NB4 (cell line): Measurements from ENCODE around the gene CD300LG.

Experiments used
- MYC ChIP-seq: IDR thresholded peaks from 2 replicates; pipeline ENCODE4 v1.6.1; 2011; ENCODE audit warnings: low read depth, low read length
- POLR2A ChIP-seq: IDR thresholded peaks from 2 replicates; pipeline ENCODE4 v1.6.1; 2011; ENCODE audit warnings: mild to moderate bottlenecking; ENCODE audit not compliant: insufficient read length; ENCODE audit errors: extremely low read depth
- TF ChIP-seq, protein P1 (sequence below): IDR thresholded peaks from one replicate; pipeline ENCODE4 v1.5.1; 2012; ENCODE audit warnings: low read depth, low read length
- TF ChIP-seq, protein P2 (sequence below): IDR thresholded peaks from 2 replicates; pipeline ENCODE4 v1.6.1; 2011; ENCODE audit warnings: low read depth, low read length

DNA sequence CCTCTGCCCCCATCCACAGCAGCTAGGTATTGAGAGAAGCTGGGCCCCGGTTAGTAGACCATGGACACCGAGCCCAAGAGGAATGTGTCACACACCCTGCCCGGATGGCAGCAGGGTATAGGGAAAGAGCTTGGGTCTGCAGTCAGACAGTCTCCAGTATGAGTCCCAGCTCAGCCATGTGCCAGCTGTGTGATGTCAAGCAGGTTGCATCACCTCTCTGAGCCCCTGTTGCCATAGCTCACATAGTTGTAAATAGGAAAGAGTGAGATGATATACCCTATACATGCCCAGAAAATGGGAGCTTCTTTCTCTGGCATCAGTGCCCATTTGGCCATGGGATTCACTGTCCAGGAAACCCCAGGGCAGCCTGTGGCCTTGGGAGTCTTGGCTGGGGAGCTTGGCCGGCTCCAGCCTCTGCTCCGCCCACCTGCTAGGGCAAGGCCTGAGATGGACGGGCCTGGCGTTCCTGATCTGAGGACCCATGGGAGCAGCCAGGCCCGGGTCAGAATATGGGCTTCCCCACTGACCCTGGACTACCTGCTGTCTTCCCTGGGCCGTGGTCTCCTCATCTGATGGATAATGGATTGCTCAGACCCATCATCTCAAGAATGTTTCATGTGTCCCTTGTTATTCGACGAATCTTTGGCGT lies 13.2 kb downstream of the CD300LG start:
- TF ChIP-seq POLR2A (no peak), MYC (no peak)
- TF ChIP-seq, protein P1, sequence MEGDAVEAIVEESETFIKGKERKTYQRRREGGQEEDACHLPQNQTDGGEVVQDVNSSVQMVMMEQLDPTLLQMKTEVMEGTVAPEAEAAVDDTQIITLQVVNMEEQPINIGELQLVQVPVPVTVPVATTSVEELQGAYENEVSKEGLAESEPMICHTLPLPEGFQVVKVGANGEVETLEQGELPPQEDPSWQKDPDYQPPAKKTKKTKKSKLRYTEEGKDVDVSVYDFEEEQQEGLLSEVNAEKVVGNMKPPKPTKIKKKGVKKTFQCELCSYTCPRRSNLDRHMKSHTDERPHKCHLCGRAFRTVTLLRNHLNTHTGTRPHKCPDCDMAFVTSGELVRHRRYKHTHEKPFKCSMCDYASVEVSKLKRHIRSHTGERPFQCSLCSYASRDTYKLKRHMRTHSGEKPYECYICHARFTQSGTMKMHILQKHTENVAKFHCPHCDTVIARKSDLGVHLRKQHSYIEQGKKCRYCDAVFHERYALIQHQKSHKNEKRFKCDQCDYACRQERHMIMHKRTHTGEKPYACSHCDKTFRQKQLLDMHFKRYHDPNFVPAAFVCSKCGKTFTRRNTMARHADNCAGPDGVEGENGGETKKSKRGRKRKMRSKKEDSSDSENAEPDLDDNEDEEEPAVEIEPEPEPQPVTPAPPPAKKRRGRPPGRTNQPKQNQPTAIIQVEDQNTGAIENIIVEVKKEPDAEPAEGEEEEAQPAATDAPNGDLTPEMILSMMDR = no peak
- TF ChIP-seq, protein P2, sequence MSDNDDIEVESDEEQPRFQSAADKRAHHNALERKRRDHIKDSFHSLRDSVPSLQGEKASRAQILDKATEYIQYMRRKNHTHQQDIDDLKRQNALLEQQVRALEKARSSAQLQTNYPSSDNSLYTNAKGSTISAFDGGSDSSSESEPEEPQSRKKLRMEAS = no peak
